ENCODE results near the gene FRMD8. TPM values are rescaled to one million over a fixed set of nuclear protein-coding genes. Genes with fewer than 3 reads are reported as not detected.

The FRMD8 gene
- total RNA-seq, 1 donor from 2014 or later = 39.0 TPM

DNA sequence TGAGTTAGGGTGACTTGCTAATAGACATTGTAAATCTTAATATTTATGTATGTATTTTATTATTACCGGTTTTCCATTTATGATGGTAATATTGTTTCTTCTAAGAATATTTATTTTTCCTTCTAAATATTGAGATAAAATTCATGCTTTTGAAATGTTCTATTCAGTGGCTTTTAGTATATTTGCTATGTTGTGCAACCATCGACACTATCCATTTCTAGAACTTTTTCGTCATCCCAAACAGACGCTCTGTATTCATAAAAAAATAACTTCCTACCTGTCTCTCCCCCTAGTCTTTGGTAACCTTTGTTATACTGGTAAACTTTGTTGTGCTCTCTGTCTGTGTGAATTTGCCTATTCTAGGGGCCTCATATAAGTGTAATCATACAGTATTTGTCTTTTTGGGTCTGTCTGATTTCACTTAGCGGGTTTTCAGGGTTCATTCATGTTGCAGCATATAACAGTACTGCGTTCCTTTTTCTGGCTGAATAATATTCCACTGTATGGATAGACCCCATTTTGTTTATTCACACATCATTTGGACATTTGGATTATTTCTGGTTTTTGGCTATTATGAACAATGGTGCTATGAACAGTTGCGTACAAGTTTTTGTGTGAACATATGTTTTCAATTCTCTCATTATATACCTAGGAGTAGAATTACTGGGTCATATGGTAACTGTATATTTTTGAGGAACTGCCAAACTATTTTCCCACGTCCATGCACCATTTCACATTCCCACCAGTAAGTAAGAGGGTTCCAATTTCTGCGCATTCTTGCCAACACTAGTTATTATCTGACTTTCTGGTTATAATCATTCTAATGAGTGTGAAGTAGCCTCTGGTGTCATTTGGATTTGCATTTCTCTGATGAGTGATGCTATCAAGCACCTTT is 52.1 kb downstream of the FRMD8 start:
- TF ChIP-seq, protein P1, sequence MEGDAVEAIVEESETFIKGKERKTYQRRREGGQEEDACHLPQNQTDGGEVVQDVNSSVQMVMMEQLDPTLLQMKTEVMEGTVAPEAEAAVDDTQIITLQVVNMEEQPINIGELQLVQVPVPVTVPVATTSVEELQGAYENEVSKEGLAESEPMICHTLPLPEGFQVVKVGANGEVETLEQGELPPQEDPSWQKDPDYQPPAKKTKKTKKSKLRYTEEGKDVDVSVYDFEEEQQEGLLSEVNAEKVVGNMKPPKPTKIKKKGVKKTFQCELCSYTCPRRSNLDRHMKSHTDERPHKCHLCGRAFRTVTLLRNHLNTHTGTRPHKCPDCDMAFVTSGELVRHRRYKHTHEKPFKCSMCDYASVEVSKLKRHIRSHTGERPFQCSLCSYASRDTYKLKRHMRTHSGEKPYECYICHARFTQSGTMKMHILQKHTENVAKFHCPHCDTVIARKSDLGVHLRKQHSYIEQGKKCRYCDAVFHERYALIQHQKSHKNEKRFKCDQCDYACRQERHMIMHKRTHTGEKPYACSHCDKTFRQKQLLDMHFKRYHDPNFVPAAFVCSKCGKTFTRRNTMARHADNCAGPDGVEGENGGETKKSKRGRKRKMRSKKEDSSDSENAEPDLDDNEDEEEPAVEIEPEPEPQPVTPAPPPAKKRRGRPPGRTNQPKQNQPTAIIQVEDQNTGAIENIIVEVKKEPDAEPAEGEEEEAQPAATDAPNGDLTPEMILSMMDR (IDR thresholded peaks at IDR 0.05; ENCODE audit: insufficient read depth, low read length, poor library complexity, severe bottlenecking) = no peak
- Histone ChIP-seq H3K36me3 (ENCODE audit: control insufficient read depth, insufficient read depth, low read length) (peaks cover 4% of the 10 kb centered on the region), H3K27me3 (ENCODE audit: control insufficient read depth, insufficient read depth, low read length) (no peaks in the 10 kb centered on the region), H3K4me3 (ENCODE audit: low read depth, low read length) (no peak overlapping the region)
- DNase-seq (ENCODE audit: low read depth) = no peak

DNA sequence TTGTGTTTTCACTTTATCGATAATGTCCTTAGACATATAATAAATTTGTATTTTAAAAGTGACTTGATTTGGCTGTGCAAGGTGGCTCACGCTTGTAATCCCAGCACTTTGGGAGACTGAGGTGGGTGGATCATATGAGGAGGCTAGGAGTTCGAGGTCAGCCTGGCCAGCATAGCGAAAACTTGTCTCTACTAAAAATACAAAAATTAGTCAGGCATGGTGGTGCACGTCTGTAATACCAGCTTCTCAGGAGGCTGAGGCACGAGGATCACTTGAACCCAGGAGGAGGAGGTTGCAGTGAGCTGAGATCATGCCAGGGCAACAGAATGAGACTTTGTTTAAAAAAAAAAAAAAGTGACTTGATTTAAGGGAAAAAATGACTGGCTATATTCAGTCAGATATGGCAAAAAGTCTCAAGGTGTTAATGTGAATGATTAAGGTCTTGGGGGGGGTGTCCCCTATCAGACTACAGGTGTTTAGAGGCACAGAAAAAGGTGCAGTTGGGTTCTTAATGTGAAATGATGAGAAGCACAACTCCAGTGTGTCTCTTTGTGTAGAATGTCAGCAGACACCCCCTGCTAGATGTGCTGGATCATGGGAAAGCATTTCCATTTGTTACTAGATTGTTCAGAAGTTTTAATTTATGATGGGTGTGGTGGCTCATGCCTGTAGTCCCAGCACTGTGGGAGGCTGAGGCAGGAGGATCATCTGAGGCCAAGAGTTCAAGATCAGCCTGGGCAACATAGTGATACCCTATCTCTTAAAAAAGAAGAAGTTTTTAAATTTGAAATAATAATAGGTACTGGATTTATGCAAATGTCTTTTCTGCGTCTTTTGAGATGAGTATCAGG is 53.1 kb downstream of the FRMD8 start:
- Histone ChIP-seq H3K27me3 (ENCODE audit: control insufficient read depth, insufficient read depth, low read length) (no peaks in the 10 kb centered on the region), H3K4me3 (ENCODE audit: low read depth, low read length) (no peak overlapping the region), H3K36me3 (ENCODE audit: control insufficient read depth, insufficient read depth, low read length) (peaks cover 4% of the 10 kb centered on the region)
- no peak for DNase-seq (ENCODE audit: low read depth)
- TF ChIP-seq, protein P1 (IDR thresholded peaks at IDR 0.05; ENCODE audit: insufficient read depth, low read length, poor library complexity, severe bottlenecking) = no peak

DNA sequence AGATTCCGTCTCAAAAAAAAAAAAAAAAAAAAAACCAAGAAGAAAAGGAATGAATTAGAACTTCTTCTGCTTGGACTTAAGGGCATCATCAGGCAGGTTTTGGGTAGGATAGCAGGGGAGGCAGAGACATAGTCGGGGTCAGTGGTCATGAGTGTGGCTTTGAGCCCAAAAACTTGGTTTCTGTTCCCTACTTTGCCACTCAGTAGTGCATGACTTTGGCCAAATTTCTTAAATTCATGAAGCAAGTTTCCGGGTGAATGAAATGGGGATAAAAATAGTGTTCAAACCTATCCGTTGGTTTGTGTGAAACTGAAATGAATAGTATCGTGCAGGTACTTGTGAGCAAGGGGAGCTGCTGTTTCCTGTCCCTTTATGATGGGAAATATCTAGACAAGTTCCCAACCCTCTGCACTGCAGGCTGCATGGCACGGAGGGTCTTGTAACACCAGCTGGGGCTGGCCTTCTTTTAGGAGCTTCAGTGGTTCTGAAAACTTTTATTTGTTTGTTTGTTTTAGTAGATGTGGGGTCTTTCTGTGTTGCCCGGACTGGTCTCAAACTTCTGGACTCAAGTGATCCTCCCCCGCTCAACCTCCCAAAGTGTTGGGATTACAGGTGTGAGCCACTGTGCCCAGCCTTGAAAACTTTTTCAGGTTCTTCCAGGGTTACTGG is 54.5 kb downstream of the FRMD8 start:
- Histone ChIP-seq H3K36me3 (ENCODE audit: control insufficient read depth, insufficient read depth, low read length) (peaks cover 4% of the 10 kb centered on the region), H3K4me3 (ENCODE audit: low read depth, low read length) (no peak overlapping the region), H3K27me3 (ENCODE audit: control insufficient read depth, insufficient read depth, low read length) (no peaks in the 10 kb centered on the region)
- no peak for DNase-seq (ENCODE audit: low read depth)
- TF ChIP-seq, protein P1 (IDR thresholded peaks at IDR 0.05; ENCODE audit: insufficient read depth, low read length, poor library complexity, severe bottlenecking) = no peak

DNA sequence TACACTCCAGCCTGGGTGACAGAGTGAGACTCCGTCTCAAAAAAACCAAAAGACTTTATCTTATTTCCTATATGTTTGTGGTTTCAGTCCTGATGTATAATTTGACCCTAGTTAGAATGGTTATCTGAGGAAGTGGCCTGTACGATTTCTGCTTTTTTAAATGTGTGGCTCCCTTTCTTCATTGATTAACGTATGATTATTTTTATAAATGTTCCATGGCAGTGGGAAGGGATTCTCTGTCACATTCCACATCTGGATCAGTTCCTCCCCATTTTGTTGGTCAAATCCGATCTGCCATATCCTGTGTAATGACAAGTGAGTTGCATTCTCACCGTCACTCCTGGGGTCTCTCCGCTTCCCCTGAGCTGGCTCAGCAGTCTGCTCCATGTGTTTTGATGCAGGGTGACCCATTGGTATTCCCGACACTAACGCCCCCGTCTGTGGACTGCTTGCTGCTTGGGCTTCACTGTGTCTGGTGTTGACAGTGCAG is 56.5 kb downstream of the FRMD8 start:
- TF ChIP-seq, protein P1 (IDR thresholded peaks at IDR 0.05; ENCODE audit: insufficient read depth, low read length, poor library complexity, severe bottlenecking) = no peak
- no peaks in the 10 kb centered on the region for H3K27me3 ChIP-seq (ENCODE audit: control insufficient read depth, insufficient read depth, low read length)
- no peak overlapping the region for H3K4me3 ChIP-seq (ENCODE audit: low read depth, low read length)
- peaks cover 2% of the 10 kb centered on the region for H3K36me3 ChIP-seq (ENCODE audit: control insufficient read depth, insufficient read depth, low read length)
- DNase-seq (ENCODE audit: low read depth) = no peak

DNA sequence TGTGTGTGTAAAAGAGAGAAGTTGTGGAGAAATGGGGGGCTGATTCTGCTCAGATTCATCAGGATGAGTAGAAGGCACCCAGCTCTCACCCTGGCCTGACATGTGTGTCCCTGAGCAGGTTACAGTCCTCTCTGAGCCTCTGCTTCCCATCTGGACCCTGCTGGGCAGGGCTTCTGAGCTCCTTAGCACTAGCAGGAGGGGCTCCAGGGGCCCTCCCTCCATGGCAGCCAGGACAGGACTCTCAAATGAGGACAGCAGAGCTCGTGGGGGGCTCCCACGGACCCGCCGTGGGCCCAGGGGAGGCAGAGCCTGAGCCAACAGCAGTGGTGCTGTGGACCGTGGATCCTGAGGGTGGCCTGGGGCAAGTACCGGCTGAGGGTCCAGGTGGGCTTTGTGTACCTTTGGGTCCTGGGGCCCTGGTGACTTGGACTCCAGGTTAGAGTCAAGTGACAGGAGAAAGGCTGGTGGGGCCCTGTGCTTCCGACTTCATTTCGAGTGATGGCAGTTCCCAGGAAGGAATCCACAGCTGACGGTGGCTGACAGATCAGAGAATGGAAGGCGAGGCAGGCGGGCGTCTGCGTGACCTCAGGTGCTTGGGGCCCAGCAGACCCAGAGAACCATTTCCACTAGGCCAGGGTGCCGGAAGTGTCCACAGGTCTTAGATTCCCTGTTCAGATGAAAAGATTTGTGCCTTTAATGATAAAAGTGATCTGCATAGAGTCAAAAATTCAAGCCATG is 58.0 kb downstream of the FRMD8 start:
- Histone ChIP-seq H3K4me3 (ENCODE audit: low read depth, low read length) (no peak overlapping the region), H3K27me3 (ENCODE audit: control insufficient read depth, insufficient read depth, low read length) (no peaks in the 10 kb centered on the region), H3K36me3 (ENCODE audit: control insufficient read depth, insufficient read depth, low read length) (peaks cover 2% of the 10 kb centered on the region)
- TF ChIP-seq, protein P1 (IDR thresholded peaks at IDR 0.05; ENCODE audit: insufficient read depth, low read length, poor library complexity, severe bottlenecking) = no peak
- no peak for DNase-seq (ENCODE audit: low read depth)
